Rectal smooth muscle tissue (tissue), 1 donor: ENCODE results near the gene PPP1R14C.

ENCODE experiments used
- H3K27ac ChIP-seq: one replicate; pipeline ENCODE4 v1.7.0; 2013; ENCODE audit warnings: low read depth, low read length, inconsistent platforms
- H3K27me3 ChIP-seq: one replicate; pipeline ENCODE4 v1.7.0; 2013; ENCODE audit warnings: low read length; ENCODE audit not compliant: control insufficient read depth, insufficient read depth
- H3K36me3 ChIP-seq: one replicate; pipeline ENCODE4 v1.7.0; 2013; ENCODE audit warnings: low read length; ENCODE audit not compliant: control insufficient read depth, insufficient read depth
- H3K4me1 ChIP-seq: one replicate; pipeline ENCODE4 v1.7.0; 2013; ENCODE audit warnings: low read length; ENCODE audit not compliant: control insufficient read depth, insufficient read depth
- H3K4me3 ChIP-seq: one replicate; pipeline ENCODE4 v1.7.0; 2013; ENCODE audit warnings: low read length
- H3K9ac ChIP-seq: one replicate; pipeline ENCODE4 v1.7.0; 2013; ENCODE audit warnings: low read length

PPP1R14C gene

DNA sequence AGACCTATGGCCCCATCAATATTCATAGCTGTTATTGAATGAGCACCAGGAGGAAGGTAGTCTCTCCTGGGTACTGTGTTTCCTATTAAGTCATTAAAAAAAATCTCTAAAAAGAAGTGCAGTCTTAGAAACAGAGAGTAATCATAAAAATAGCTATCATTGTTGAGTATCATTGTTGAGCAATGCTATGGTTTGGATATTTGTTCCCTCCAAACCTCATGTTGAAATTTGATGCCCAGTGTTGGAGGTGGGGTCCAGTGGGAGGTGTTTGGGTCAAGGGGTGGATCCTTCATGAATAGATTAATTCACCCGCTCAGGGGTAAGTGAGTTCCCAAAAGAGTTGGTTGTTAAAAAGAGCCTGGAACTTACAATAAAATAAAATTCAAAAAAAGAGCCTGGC, 137.9 kb downstream of the PPP1R14C start:
- H3K27ac ChIP-seq: no peak overlapping the region
- H3K9ac ChIP-seq: no peak overlapping the region
- H3K27me3 ChIP-seq: no peaks in the 10 kb centered on the region
- H3K4me3 ChIP-seq: no peak overlapping the region
- H3K4me1 ChIP-seq: no peaks in the 10 kb centered on the region
- H3K36me3 ChIP-seq: no peaks in the 10 kb centered on the region

DNA sequence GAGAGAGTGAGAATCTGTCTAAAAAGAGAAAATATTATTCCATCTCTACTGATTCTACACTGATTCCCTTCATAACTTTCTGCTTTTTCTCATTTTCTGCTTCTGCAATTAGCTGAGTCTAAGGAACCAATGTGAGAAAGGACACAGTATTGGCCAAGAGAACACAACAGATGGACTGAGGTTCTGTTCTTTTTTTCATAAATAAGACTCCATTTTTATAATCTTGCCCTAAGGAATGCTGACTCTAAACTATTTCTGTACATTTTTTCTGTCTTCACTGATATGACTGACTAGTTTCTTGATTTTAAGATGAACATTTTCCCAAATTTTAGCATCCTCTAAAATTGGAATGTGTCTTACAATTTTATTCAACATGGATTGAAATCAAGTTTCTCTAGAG, 138.9 kb downstream of the PPP1R14C start:
- Histone ChIP-seq H3K27ac (no peak overlapping the region), H3K27me3 (no peaks in the 10 kb centered on the region), H3K9ac (no peak overlapping the region), H3K4me3 (no peak overlapping the region), H3K4me1 (no peaks in the 10 kb centered on the region), H3K36me3 (no peaks in the 10 kb centered on the region)

DNA sequence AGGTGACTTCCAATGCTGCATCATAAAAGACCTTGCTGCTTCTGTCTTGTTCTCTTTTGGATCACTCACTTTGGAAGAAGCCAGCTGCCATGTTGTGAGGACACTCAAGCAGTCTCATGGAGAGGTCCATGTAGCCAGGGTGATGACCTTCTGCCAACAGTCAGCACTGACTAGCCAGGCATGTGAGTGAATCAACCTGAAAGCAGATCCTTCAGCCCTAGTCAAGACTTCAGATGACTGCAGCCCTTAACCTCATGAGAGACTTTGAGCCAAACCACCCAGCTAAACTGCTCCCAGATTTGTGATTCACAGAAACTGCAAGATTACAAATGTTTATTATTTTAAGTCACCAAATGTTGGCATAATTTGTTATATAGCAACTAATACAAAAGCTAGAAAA, 140.0 kb downstream of the PPP1R14C start:
- H3K4me1 ChIP-seq: no peaks in the 10 kb centered on the region

DNA sequence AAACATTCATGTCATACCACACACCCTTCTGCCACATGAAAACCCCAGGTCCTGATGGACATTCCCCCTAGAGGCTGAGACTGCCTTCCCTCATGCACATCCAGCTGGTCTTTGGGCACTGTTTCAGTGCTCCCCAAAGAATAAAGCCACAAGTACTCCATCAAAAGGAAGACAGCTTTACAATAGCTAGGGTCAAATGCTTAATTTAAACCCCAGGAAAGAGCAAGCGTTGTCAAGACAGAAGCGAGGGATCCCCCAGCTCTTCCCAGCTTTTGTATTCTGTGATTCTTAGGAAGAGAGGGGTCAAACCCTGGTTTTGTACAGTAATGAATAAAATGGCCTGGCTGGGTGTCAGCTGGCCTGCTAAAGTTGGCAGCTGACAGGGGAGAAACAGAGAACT, 143.6 kb downstream of the PPP1R14C start:
- no peak overlapping the region for H3K4me3 ChIP-seq
- no peaks in the 10 kb centered on the region for H3K4me1 ChIP-seq
- H3K27ac ChIP-seq: no peak overlapping the region
- H3K36me3 ChIP-seq: no peaks in the 10 kb centered on the region
- no peak overlapping the region for H3K9ac ChIP-seq
- H3K27me3 ChIP-seq: no peaks in the 10 kb centered on the region

More for the DNA sequence above, 140.0 kb downstream of the PPP1R14C start:
- H3K9ac ChIP-seq: no peak overlapping the region
- H3K4me3 ChIP-seq: no peak overlapping the region
- H3K27me3 ChIP-seq: no peaks in the 10 kb centered on the region
- H3K36me3 ChIP-seq: no peaks in the 10 kb centered on the region
- no peak overlapping the region for H3K27ac ChIP-seq

DNA sequence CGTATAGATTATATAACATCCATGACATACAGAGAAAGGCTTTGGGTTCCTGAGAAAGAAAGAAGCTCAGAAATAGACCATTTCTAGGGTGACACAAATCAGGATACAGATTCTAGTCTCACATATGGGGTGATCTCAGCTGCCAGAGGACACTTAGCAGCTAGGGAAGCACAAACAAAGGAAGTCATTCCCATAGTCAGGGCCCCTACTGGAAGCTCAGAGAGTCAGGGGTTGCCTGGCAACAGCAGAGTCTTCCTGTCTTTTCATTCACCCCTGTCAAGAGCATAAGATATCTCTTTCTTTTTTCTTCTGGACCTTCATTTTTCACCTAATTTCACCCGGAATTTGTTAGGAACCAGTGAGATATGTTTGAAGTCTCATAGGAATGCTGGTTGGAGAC, 144.1 kb downstream of the PPP1R14C start:
- Histone ChIP-seq H3K36me3 (no peaks in the 10 kb centered on the region), H3K4me3 (no peak overlapping the region), H3K4me1 (no peaks in the 10 kb centered on the region), H3K27me3 (no peaks in the 10 kb centered on the region), H3K27ac (no peak overlapping the region), H3K9ac (no peak overlapping the region)

DNA sequence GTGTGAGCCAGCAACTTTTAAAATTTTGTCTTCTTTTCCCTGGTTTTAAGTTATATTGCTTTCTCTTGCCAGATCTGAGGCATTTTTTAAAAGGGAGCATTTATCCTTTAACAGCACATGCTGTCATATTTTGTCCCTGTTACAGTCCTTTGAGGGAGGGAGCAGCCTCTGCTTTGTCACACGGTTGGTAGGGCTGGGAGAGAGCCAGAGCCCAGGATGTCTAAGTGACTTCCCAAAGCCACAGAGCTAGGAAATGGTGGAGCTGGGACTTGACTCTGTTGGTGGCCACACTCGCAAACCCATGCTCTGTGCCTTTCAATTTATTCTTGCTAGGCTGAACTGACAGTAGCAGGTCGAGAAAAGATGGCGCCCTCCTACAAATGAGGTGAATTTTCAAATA, 145.6 kb downstream of the PPP1R14C start:
- Histone ChIP-seq H3K36me3 (no peaks in the 10 kb centered on the region), H3K4me3 (no peak overlapping the region), H3K27ac (no peak overlapping the region), H3K9ac (no peak overlapping the region), H3K4me1 (no peaks in the 10 kb centered on the region), H3K27me3 (no peaks in the 10 kb centered on the region)

DNA sequence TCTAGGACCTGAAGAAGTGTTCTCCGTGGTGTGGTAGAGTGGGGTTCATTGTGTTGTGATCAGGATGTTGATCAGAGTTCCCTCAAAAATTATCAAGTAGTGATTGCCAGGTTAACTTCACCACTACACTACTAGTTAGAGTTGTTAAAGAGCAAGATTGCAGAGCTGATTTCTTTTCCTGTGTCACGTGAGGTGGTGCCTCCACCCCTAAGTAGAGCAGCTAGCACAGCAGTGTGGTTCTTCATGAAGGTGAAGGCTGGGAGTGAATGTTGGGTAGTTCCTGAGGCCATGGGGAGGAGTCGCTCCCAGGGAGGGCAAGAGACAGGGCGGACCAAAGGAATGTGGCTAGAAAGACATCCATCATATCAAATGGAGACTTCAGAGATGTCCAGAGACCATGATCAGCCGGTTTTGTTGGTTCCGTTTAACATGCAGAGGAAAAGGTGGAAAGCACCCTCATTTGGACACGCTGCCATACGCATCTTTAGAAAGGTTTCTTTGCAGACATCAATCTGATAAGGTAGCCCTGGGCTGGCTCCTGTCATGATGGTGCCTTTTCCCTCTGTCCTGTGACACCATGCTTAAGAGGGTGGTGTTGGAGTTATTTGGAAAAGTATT, 146.7 kb downstream of the PPP1R14C start:
- H3K36me3 ChIP-seq: no peaks in the 10 kb centered on the region
- no peaks in the 10 kb centered on the region for H3K4me1 ChIP-seq
- H3K4me3 ChIP-seq: no peak overlapping the region
- no peak overlapping the region for H3K27ac ChIP-seq
- H3K9ac ChIP-seq: no peak overlapping the region
- H3K27me3 ChIP-seq: no peaks in the 10 kb centered on the region

DNA sequence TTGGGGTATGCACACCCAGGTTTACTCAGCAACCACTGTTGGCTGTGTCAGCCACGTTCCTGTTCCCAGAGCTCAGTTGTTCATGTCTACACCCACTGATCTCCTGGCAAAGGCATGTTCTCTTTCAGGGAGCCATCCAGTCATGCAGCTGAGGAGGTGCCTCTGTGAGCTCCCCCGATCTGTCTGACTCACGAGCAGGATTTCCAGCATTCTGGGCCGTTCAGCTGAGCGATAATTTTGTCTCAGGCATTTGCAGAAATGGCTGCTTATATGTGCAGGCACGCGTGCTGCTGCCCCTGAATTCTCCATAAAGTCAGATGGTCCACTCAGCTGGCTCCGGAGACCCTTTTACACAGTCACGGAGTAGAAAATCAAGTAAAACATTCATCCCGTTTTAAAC, 147.6 kb downstream of the PPP1R14C start:
- Histone ChIP-seq H3K36me3 (no peaks in the 10 kb centered on the region), H3K9ac (no peak overlapping the region), H3K27me3 (no peaks in the 10 kb centered on the region), H3K4me3 (no peak overlapping the region), H3K27ac (no peak overlapping the region), H3K4me1 (no peaks in the 10 kb centered on the region)

DNA sequence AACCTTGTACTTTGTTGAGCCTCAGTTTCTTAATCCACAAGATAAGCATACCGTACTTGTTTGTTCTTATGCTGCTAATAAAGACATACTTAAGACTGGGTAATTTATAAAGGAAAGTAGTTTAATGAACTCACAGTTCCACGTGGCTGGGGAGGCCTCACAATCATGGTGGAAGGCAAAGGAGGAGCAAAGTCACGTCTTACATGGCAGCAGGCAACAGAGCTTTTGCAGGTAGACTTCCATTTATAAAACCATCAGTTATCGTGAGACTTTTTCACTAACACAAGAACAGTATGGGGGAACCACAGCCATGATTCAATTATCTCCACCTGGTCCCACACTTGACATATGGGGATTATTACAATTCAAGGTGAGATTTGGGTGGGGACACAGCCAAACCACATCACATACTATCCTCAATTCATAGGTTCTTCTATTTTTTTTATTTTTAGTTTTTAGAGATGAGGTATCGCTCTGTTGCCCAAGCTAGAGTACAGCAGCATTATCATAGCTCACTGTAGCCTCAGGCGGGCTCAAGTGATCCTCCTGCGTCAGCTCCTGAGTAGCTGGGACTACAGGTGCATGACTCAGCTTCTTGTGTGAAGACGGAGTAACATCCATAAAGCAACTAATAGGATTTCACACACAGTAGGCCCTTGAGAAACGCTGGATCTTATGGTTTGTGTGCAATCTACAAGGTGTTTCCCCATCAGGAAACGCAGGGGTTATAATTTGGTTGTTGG, 149.3 kb downstream of the PPP1R14C start:
- no peak overlapping the region for H3K27ac ChIP-seq
- H3K4me3 ChIP-seq: no peak overlapping the region
- no peak overlapping the region for H3K9ac ChIP-seq
- no peaks in the 10 kb centered on the region for H3K27me3 ChIP-seq
- no peaks in the 10 kb centered on the region for H3K36me3 ChIP-seq
- H3K4me1 ChIP-seq: no peaks in the 10 kb centered on the region

DNA sequence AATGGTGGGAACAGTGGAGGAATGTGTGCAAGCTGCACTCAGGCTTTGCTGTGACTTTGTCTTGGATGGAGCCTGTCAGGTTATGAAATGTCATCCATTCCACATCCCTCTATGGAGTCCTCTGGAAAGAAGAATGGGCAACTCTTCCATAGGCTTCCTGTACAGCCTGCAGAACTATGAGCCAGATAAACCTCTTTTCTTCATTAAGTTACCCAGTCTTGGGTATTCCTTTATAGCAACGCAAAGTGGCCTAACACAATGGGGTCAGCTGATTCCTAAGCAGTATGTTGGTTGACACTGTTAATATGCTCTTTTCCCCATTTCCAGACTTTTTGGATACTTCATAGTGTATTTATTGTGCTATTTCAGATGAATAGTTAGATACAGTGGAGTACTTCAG, 150.2 kb downstream of the PPP1R14C start:
- no peak overlapping the region for H3K9ac ChIP-seq
- no peaks in the 10 kb centered on the region for H3K4me1 ChIP-seq
- no peak overlapping the region for H3K4me3 ChIP-seq
- no peak overlapping the region for H3K27ac ChIP-seq
- no peaks in the 10 kb centered on the region for H3K27me3 ChIP-seq
- no peaks in the 10 kb centered on the region for H3K36me3 ChIP-seq

DNA sequence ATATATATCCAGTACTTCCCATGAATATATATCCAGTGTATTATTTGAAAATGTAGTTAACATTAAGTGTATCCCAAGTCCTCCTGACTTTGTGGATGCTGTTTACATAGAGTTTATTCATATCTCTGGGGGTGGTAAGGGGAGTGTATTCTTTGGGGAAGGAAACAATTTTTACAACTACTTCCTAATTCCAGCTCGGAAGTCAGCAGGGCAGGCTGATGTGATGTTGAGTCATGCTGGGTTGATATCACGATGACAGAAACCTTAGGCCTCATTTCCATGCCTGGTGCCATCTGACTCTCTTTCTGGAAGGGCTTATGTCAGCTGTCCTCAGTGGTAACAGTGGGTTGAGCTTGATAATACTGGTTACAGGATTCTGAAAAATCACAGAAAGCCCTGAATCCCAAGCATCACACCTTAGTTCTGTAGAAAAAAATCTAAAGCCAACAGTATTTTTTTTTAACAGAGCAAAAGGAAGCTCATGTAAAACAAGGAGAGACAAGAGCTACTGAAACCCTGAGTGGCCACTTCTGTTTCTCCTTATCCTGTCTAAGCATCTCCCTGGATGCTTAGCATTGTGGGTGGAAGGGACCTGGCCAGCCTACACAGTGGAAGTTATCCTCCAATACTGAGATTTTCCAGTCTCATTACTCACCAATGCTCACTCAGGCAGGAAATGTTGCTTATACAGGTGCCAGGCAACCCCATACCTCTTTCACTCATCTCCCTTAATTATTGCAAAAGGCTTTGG, 150.8 kb downstream of the PPP1R14C start:
- H3K27ac ChIP-seq: no peak overlapping the region
- no peak overlapping the region for H3K4me3 ChIP-seq
- no peak overlapping the region for H3K9ac ChIP-seq
- no peaks in the 10 kb centered on the region for H3K27me3 ChIP-seq
- H3K36me3 ChIP-seq: no peaks in the 10 kb centered on the region
- H3K4me1 ChIP-seq: no peaks in the 10 kb centered on the region

DNA sequence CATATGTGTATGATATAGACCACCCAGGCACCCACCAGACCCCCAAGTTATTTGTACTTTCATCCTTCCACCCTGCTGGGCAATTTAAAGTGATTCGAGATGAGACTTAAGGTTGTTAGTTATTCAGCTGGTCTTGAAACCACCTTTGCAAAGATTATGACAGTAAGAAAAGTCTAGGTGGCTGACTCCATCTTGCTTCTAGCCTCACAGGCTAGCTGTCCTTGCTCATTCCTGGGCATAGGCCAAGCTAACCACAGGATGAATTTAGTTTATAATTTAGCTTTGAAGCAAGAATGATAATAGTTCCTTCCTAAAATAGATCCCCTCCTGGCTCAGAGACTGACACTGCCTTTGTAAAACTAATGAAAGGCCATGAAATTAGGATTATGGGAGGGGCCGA, 154.0 kb downstream of the PPP1R14C start:
- H3K4me1 ChIP-seq: no peaks in the 10 kb centered on the region
- H3K4me3 ChIP-seq: no peak overlapping the region
- H3K27ac ChIP-seq: no peak overlapping the region
- H3K27me3 ChIP-seq: no peaks in the 10 kb centered on the region
- H3K36me3 ChIP-seq: no peaks in the 10 kb centered on the region
- H3K9ac ChIP-seq: no peak overlapping the region
